T-cell (primary cell): ENCODE data around the gene RNU6-9. TPM values are rescaled to one million over a fixed set of nuclear protein-coding genes. Genes with fewer than 3 reads are reported as not detected.

Source experiments
- ATAC-seq, 4 experiments: fragments of 200-7000 bp in 3 of 4; fragments of 150-1000 bp in 1 of 4; cut with Tn5 transposase; replicated peaks in 1 of 4; 1 replicate in 3 of 4; 2 replicates in 1 of 4; pipeline ENCODE4 v1.10.0; 2021; ENCODE audit warnings: moderate library complexity in 3 of 4, mild to moderate bottlenecking in 2 of 4, moderate number of reproducible peaks in 1 of 4
- CTCF ChIA-PET, 2 donors: fragments of 300-600 bp; sonication (Branson Sonifier 250); formaldehyde crosslinking; loops; one replicate each; lab custom pipeline; 2022; ENCODE audit warnings: antibody characterized with exemption in 2 of 2; lab: Charles Lee
- POLR2A ChIA-PET, 2 donors: fragments of 300-600 bp; sonication (Branson Sonifier 250); formaldehyde crosslinking; loops; one replicate each; lab custom pipeline; 2022; ENCODE audit warnings: antibody characterized with exemption in 2 of 2; lab: Charles Lee
- DNase-seq, 35 experiments: peaks; one replicate each; pipeline versions ENCODE4 v3.0.0 to v3.0.0-alpha.2; 2013 to 2023
- H3K27ac ChIP-seq: one replicate; pipeline ENCODE4 v1.5.1; 2013; ENCODE audit warnings: low read length
- H3K27me3 ChIP-seq, 2 experiments: replicated peaks in 1 of 2; 1 replicate in 1 of 2; 2 replicates in 1 of 2; pipeline versions ENCODE4 v1.6.1 to v1.7.0; 2013; ENCODE audit warnings: low read length in 1 of 2, mixed read lengths in 1 of 2; ENCODE audit not compliant: control insufficient read depth in 2 of 2, insufficient read depth in 2 of 2; ENCODE audit errors: extremely low read depth in 1 of 2
- H3K36me3 ChIP-seq, 2 donors: 1 replicate in 1 of 2; 2 replicates in 1 of 2; pipeline versions ENCODE4 v1.6.1 to v1.7.0; 2013; ENCODE audit warnings: low read length in 1 of 2; ENCODE audit not compliant: control insufficient read depth in 2 of 2, insufficient read depth in 1 of 2; ENCODE audit errors: extremely low read depth in 1 of 2
- H3K4me1 ChIP-seq, 2 experiments: 1 replicate in 1 of 2; 2 replicates in 1 of 2; pipeline versions ENCODE4 v1.6.1 to v1.7.0; 2013; ENCODE audit warnings: low read length in 2 of 2, mixed read lengths in 1 of 2; ENCODE audit not compliant: insufficient read depth in 2 of 2, control insufficient read depth in 1 of 2; ENCODE audit errors: extremely low read depth in 1 of 2
- H3K4me3 ChIP-seq, 2 donors: 1 replicate in 1 of 2; 2 replicates in 1 of 2; pipeline versions ENCODE4 v1.5.1 to v1.7.0; 2013; ENCODE audit warnings: mild to moderate bottlenecking in 2 of 2, low read length in 1 of 2, moderate library complexity in 1 of 2; ENCODE audit not compliant: control insufficient read depth in 1 of 2; ENCODE audit errors: extremely low read depth in 1 of 2
- H3K9me3 ChIP-seq: 2 replicates; pipeline ENCODE4 v1.7.0; 2013
- H3K27ac Mint-ChIP-seq, 2 donors: one replicate each; pipeline ENCODE4 v1.8.0; 2020 to 2021; ENCODE audit warnings: mild to moderate bottlenecking in 2 of 2, mixed read lengths in 2 of 2
- H3K27me3 Mint-ChIP-seq, 2 donors: one replicate each; pipeline ENCODE4 v1.8.0; 2021 to 2022; ENCODE audit warnings: mixed read lengths in 2 of 2
- H3K36me3 Mint-ChIP-seq: one replicate; pipeline ENCODE4 v1.8.0; 2021; ENCODE audit warnings: mixed read lengths
- H3K4me1 Mint-ChIP-seq, 3 donors: one replicate each; pipeline ENCODE4 v1.8.0; 2020 to 2022; ENCODE audit warnings: mixed read lengths in 3 of 3, mild to moderate bottlenecking in 1 of 3
- H3K4me3 Mint-ChIP-seq, 3 donors: one replicate each; pipeline ENCODE4 v1.8.0; 2020 to 2022; ENCODE audit warnings: mild to moderate bottlenecking in 3 of 3, mixed read lengths in 3 of 3, moderate library complexity in 3 of 3
- H3K9me3 Mint-ChIP-seq, 3 donors: one replicate each; pipeline ENCODE4 v1.8.0; 2020 to 2022; ENCODE audit warnings: mixed read lengths in 3 of 3
- WGBS: methylation state at CpG from one replicate; pipeline ENCODE4 v1.1.5; 2013; ENCODE audit warnings: missing lambda C conversion rate; ENCODE audit not compliant: insufficient coverage; 5-methylcytosine and 5-hydroxymethylcytosine counted together
- total RNA-seq, 35 experiments: library from RNA in 6 of 35; stranded (reverse) in 6 of 35; fragments of 120-200 nt in 1 of 35; gene quantifications; one replicate each; pipeline versions ENCODE4 v1.2.1 to v1.2.4 and lab custom pipeline; 2013 to 2026

The RNU6-9 gene
- total RNA-seq, 5 donors from 2014 or later (not counting 1 experiment from before 2014, with no cell fraction given): not detected

DNA sequence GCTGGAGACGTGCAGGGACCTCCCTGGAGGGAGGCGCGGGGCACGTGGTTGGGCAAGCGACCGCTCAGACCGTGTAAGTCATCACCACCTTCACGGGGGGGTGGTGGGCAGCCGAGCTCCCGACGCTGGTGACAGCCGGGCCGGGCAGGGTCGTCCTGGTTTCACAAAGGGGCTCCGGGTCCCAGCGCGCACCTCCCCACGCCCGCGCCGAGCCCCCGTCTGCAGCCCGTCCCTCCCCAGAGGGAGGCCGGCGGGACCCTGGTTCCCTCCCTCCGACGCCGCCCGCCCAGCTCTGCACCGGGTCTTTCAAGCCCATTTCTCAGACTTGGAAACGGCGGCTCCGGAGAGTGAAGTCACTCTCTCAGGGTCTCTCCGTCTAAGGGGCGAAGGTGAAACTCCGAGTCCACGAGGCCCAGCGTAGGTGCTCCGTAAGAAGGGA, 31.8 kb downstream of the RNU6-9 start:
- peak overlapping the region; percentile 81 to 82 for H3K4me3 ChIP-seq
- H3K27ac Mint-ChIP-seq: peak overlapping the region in 1 of 2 donors; percentile 23
- no peaks in the 10 kb centered on the region for H3K27me3 ChIP-seq
- CTCF ChIA-PET: no interaction called here
- H3K9me3 Mint-ChIP-seq: no peaks in the 10 kb centered on the region
- peaks cover 13 to 19% (median 18%) of the 10 kb centered on the region in 3 donors for H3K4me1 Mint-ChIP-seq
- under 1% methylated on average over 32 of the region's 39 CpGs for WGBS
- no peaks in the 10 kb centered on the region for H3K36me3 Mint-ChIP-seq
- peak overlapping the region; percentile 65 for H3K27ac ChIP-seq
- peaks cover under 1 to 52% of the 10 kb centered on the region in 2 experiments for H3K4me1 ChIP-seq
- H3K4me3 Mint-ChIP-seq: peak overlapping the region; percentile 69 to 78 (median 78)
- POLR2A ChIA-PET: no interaction called here
- no peaks in the 10 kb centered on the region for H3K27me3 Mint-ChIP-seq
- no peaks in the 10 kb centered on the region for H3K9me3 ChIP-seq
- DNase-seq (peak in 2 of 35 experiments; percentile 47 to 52), ATAC-seq (peak; percentile 54 to 57 (median 56))
- H3K36me3 ChIP-seq: no peaks in the 10 kb centered on the region

DNA sequence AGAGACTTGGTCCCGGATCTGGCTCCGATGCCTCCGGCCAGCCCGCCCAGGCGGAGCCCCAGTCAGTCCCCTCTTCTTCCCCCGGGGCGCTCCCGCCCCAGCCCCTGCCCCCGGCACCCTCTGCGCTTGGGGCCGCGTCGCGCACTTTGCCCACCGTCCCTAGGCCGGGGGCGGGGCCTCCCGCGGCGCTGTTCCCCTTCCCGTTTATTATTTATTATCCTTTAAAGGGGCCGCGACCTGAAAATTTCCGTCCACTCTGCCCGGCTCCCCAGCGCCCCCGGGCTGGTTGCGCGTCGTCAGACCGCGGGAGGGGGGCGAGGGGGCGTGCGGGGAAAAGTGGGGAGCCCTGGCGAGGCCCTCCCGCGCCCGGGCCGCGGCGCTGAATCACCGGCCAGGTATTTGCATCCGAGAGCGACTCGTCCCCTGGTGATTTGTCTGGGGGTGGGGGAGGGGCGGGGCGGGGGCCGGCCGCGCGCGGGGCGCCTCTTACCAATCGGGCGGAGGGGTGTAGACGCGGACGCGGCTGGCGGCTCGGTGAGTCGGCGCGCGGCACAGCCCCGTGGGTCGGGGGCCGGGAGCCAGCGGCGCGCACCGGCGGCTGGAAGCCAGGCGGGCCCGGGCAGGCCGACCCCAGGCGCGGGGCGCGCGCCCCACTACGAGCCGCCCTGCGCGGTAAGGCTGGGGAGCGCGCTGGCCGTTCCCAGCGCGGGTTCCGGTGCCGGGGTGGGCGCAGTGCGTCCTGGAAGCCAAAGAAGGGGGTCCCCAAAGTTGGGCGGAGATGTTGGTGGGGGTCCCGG, 32.4 kb downstream of the RNU6-9 start, which contains the start of gene ARID3A:
Gene ARID3A (plus strand): TSS at position 510 of the 797 bp plus-strand sequence. CDS start 3,494 bp downstream, outside the sequence.
- H3K9me3 Mint-ChIP-seq: no peaks in the 10 kb centered on the region
- 0% methylated on average over 63 of the region's 97 CpGs for WGBS
- CTCF ChIA-PET: no interaction called here
- H3K27ac Mint-ChIP-seq: peak within 1 kb of the TSS; percentile 39 to 66
- no peaks in the 10 kb centered on the region for H3K27me3 Mint-ChIP-seq
- DNase-seq (peak in 32 of 35 experiments; percentile 49 to 83 (median 65)), ATAC-seq (peak; percentile 73 to 78 (median 77))
- Histone ChIP-seq H3K4me3 (peak within 1 kb of the TSS; percentile 81 to 82), H3K4me1 (peaks cover 0 to 48% of the 10 kb centered on the region in 2 experiments), H3K36me3 (no peaks in the 10 kb centered on the region), H3K27ac (peak within 1 kb of the TSS; percentile 65), H3K9me3 (no peaks in the 10 kb centered on the region), H3K27me3 (no peaks in the 10 kb centered on the region)
- H3K4me3 Mint-ChIP-seq: peak within 1 kb of the TSS; percentile 74 to 78 (median 78)
- H3K36me3 Mint-ChIP-seq: no peaks in the 10 kb centered on the region
- POLR2A ChIA-PET: no interaction called here
- H3K4me1 Mint-ChIP-seq: peaks cover 14 to 17% (median 17%) of the 10 kb centered on the region in 3 donors

DNA sequence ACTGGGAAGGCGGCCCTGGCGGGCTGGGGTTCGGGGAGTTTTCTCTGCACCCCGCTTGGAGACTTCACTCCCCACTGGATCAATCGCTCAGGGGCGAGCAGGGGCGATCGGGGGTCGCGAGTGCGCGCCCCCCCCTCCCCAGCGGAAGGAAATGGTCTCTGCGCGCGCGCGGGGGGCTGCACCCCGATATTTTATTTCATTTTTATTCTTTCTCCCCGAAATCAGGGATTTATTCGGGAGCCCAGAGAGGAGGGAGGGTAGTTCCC, 33.0 kb downstream of the RNU6-9 start:
- DNase-seq (no peak), ATAC-seq (no peak)
- Mint-ChIP-seq H3K9me3 (no peaks in the 10 kb centered on the region), H3K4me1 (peaks cover 15 to 19% (median 17%) of the 10 kb centered on the region in 3 donors), H3K4me3 (peak overlapping the region; percentile 74 to 78 (median 74)), H3K27me3 (no peaks in the 10 kb centered on the region), H3K36me3 (no peaks in the 10 kb centered on the region), H3K27ac (no peak overlapping the region)
- Histone ChIP-seq H3K36me3 (no peaks in the 10 kb centered on the region), H3K27me3 (no peaks in the 10 kb centered on the region), H3K4me3 (peak overlapping the region; percentile 81 to 82), H3K4me1 (peaks cover 0 to 42% of the 10 kb centered on the region in 2 experiments), H3K27ac (no peak overlapping the region), H3K9me3 (no peaks in the 10 kb centered on the region)
- ChIA-PET CTCF (no interaction called here), POLR2A (no interaction called here)
- 0% methylated on average over 12 of the region's 21 CpGs for WGBS

DNA sequence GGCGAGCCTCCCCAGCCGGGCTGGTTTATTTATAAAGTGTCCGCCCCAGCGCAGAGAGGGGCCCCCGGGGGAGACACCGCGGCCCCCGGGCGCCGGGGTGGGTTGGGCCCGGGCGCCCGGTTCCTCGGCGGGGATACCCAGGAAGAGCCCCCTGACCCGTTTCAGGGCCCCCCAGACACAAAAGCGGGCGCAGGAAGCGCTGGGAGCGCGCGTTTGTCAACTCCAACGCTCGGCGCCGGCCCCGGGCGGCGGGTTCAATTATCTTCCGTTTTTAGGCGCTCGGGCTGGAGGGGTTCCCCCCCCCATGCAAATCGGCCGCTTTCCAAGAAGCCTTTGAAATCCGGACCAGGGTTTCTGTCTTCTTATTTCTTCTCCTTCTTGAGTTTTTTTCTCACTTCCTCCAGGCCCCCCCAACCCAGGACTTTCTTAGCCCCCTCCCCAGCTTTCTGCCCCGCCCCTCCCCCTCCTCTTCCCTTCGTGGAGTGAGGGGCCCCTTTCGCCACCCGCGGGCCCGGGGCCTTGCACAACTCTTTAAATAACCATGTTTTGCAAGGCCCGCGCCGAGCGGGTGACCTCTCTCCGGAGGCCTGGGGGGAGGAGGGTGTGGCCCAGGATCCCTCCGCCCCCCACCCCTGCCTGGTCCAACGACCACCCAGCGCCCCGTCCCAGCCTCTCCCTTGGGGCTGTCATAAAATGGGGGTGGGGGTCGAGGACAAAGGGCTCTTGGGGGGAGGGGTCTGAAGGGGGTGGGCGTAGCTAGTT, 33.5 kb downstream of the RNU6-9 start:
- Mint-ChIP-seq H3K27ac (peak overlapping the region; percentile 39 to 66), H3K27me3 (no peaks in the 10 kb centered on the region), H3K4me3 (peak overlapping the region; percentile 74 to 78 (median 75)), H3K9me3 (no peaks in the 10 kb centered on the region), H3K4me1 (peaks cover 10 to 15% (median 14%) of the 10 kb centered on the region in 3 donors), H3K36me3 (no peaks in the 10 kb centered on the region)
- CTCF ChIA-PET: no interaction called here
- WGBS: under 1% methylated on average over 30 of the region's 52 CpGs
- ATAC-seq (no peak), DNase-seq (peak in 2 of 35 experiments; percentile 25 to 48)
- Histone ChIP-seq H3K27ac (no peak overlapping the region), H3K36me3 (no peaks in the 10 kb centered on the region), H3K9me3 (no peaks in the 10 kb centered on the region), H3K27me3 (no peaks in the 10 kb centered on the region), H3K4me3 (peak overlapping the region; percentile 81 to 82), H3K4me1 (peaks cover 0 to 39% of the 10 kb centered on the region in 2 experiments)
- POLR2A ChIA-PET: no interaction called here

DNA sequence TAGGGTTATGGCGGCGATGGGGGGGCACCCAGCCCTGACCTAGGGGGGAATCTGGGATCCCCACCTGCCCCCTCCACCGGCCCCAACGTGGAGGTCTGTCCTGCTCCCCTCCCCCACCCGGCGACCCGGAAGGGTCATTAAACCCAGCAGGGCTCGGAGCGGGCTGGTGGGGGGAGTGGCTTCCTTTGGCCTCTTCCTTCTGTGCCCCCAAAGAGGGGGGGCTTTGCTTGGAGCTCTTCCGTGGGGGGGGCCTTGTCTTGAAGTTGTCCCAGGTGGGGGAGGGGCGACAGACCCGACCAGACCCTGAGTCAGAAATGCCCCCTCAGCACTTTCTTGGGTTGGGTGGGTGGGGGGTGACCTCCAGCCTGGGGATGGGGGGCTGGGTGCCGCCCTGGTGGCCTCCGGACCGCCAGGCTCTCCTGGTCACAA, 34.1 kb downstream of the RNU6-9 start:
- no peak overlapping the region for H3K4me3 ChIP-seq
- peak overlapping the region in 2 of 3 donors; percentile 49 to 78 for H3K4me3 Mint-ChIP-seq
- ATAC-seq: no peak

DNA sequence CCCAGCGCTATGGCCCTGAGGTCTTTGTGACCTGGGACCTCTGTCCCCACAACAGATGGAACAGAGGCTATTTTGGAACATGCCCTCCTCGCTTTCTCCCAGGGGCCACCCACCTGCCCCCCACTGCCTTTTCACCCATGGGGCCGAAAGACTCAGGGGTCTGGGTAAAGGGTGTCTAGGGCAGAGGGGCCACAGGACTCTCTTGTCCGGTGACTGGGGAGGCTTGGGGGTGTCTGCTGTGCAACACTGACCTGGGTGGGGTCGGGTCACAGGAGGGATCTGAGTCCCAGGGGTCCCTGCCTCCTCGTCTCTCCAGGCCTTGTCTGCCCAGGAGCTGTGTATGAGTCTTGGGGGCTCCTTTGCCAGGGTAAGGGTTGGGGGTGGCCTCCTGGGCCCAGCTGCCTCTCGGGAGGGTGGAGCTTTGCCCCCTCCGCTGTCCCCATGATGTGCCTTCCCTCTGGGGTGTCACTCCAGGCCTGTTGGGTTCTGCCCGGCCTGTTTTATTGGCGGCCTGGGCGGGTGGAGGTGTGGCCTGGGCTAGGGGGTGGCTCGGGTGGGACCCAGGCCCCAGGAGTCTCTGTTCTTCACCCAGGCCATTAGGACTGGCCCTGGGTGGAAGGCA, 34.6 kb downstream of the RNU6-9 start:
- no peaks in the 10 kb centered on the region for H3K27me3 ChIP-seq
- H3K36me3 ChIP-seq: no peaks in the 10 kb centered on the region
- no peaks in the 10 kb centered on the region for H3K9me3 Mint-ChIP-seq
- H3K4me3 ChIP-seq: no peak overlapping the region
- CTCF ChIA-PET: no interaction called here
- H3K27ac Mint-ChIP-seq: peak overlapping the region in 1 of 2 donors; percentile 16
- H3K4me3 Mint-ChIP-seq: peak overlapping the region; percentile 13 to 78 (median 49)
- 98% methylated on average over 6 of the region's 12 CpGs for WGBS
- no peaks in the 10 kb centered on the region for H3K9me3 ChIP-seq
- no peak for DNase-seq
- no peaks in the 10 kb centered on the region for H3K27me3 Mint-ChIP-seq
- no peak overlapping the region for H3K27ac ChIP-seq
- H3K4me1 Mint-ChIP-seq: peaks cover 17 to 19% (median 18%) of the 10 kb centered on the region in 3 donors
- peaks cover 7 to 49% of the 10 kb centered on the region in 2 experiments for H3K4me1 ChIP-seq
- POLR2A ChIA-PET: no interaction called here
- ATAC-seq: no peak
- H3K36me3 Mint-ChIP-seq: no peaks in the 10 kb centered on the region

More for the DNA sequence above, 34.1 kb downstream of the RNU6-9 start:
- H3K27me3 ChIP-seq: no peaks in the 10 kb centered on the region
- H3K4me1 Mint-ChIP-seq: peaks cover 11 to 16% (median 15%) of the 10 kb centered on the region in 3 donors
- no peaks in the 10 kb centered on the region for H3K9me3 Mint-ChIP-seq
- peaks cover 5 to 44% of the 10 kb centered on the region in 2 experiments for H3K4me1 ChIP-seq
- WGBS: no CpG with 5 or more reads among the region's 15 CpGs
- no peaks in the 10 kb centered on the region for H3K9me3 ChIP-seq
- ChIA-PET CTCF (no interaction called here), POLR2A (no interaction called here)
- no peaks in the 10 kb centered on the region for H3K27me3 Mint-ChIP-seq
- H3K27ac Mint-ChIP-seq: no peak overlapping the region
- H3K36me3 Mint-ChIP-seq: no peaks in the 10 kb centered on the region
- DNase-seq: no peak
- H3K36me3 ChIP-seq: no peaks in the 10 kb centered on the region
- no peak overlapping the region for H3K27ac ChIP-seq
